ENCODE results near the gene PPM1K. TPM values are rescaled to one million over a fixed set of nuclear protein-coding genes. Genes with fewer than 3 reads are reported as not detected.

PPM1K gene
- total RNA-seq, 1 experiment from 2014 or later: 3.0 TPM

Other genes starting within 250 kb of the PPM1K start
- gene ABCG2, start 125.9 kb downstream of the PPM1K start, total RNA-seq (2014; rRNA removed): not detected in 2 replicates
- 4.8 and 7.2 TPM in 2 replicates for gene HERC6, start 94.3 kb upstream of the PPM1K start, total RNA-seq (2014; rRNA removed)
- 2.6 and 3.2 TPM in 2 replicates for gene HERC5, start 172.6 kb upstream of the PPM1K start, total RNA-seq (2014; rRNA removed)
- 143 and 159 TPM in 2 replicates for gene PYURF, start 239.2 kb upstream of the PPM1K start, total RNA-seq (2014; rRNA removed)

All from PC-3 (cell line).